ENCODE measurements around the gene PHF21A.
"Not testable (repeated sequence)": the region's sequence is repeated elsewhere in the genome, so short reads cannot be mapped to it uniquely, and the experiment has no call there.

PHF21A gene

GRCh38 chr11:45982656-45983470 lies 138.4 kb downstream of the PHF21A start:
- no peak for DNase-seq (ENCODE audit: low read depth)

- DNase-seq (ENCODE audit: low read depth) = not testable (repeated sequence)
Measured at GRCh38 chr11:45981826-45982225, 139.4 kb downstream of the PHF21A start.

- no peak for DNase-seq (ENCODE audit: low read depth)
Measured at GRCh38 chr11:45974806-45975205, 146.4 kb downstream of the PHF21A start.

- no peak for DNase-seq (ENCODE audit: low read depth)
Measured at GRCh38 chr11:45973601-45974000, 147.7 kb downstream of the PHF21A start.

- no peak for DNase-seq (ENCODE audit: low read depth)
Measured at GRCh38 chr11:45968901-45969300, 152.4 kb downstream of the PHF21A start.

- no peak for DNase-seq (ENCODE audit: low read depth)
Measured at GRCh38 chr11:45967506-45967905, 153.7 kb downstream of the PHF21A start.

- peak; percentile 29 for DNase-seq (ENCODE audit: low read depth)
Measured at GRCh38 chr11:45964911-45965389, 156.3 kb downstream of the PHF21A start.

- no peak for DNase-seq (ENCODE audit: low read depth)
Measured at GRCh38 chr11:45961751-45962240, 159.5 kb downstream of the PHF21A start.

- no peak for DNase-seq (ENCODE audit: low read depth)
Measured at GRCh38 chr11:45960387-45961095, 160.7 kb downstream of the PHF21A start.

- DNase-seq (ENCODE audit: low read depth) = no peak
Measured at GRCh38 chr11:45959851-45960250, 161.4 kb downstream of the PHF21A start.

GRCh38 chr11:45949992-45950407 lies 171.3 kb downstream of the PHF21A start:
- no peak for DNase-seq (ENCODE audit: low read depth)

GRCh38 chr11:45948356-45948755 lies 172.9 kb downstream of the PHF21A start:
- no peak for DNase-seq (ENCODE audit: low read depth)

GRCh38 chr11:45947885-45948284 lies 173.4 kb downstream of the PHF21A start:
- DNase-seq (ENCODE audit: low read depth) = no peak

- no peak for DNase-seq (ENCODE audit: low read depth)
Measured at GRCh38 chr11:45945397-45945999, 175.8 kb downstream of the PHF21A start.

- no peak for DNase-seq (ENCODE audit: low read depth)
Measured at GRCh38 chr11:45942381-45942780, 178.9 kb downstream of the PHF21A start.

GRCh38 chr11:45941285-45941684 lies 180.0 kb downstream of the PHF21A start:
- no peak for DNase-seq (ENCODE audit: low read depth)

GRCh38 chr11:45939836-45940235 lies 181.4 kb downstream of the PHF21A start:
- no peak for DNase-seq (ENCODE audit: low read depth)

- DNase-seq (ENCODE audit: low read depth) = no peak
Measured at GRCh38 chr11:45937916-45938315, 183.3 kb downstream of the PHF21A start.

GRCh38 chr11:45936511-45937054 lies 184.7 kb downstream of the PHF21A start:
- no peak for DNase-seq (ENCODE audit: low read depth)

- no peak for DNase-seq (ENCODE audit: low read depth)
Measured at GRCh38 chr11:45935349-45936064, 185.7 kb downstream of the PHF21A start.

GRCh38 chr11:45934580-45935318 lies 186.5 kb downstream of the PHF21A start:
- no peak for DNase-seq (ENCODE audit: low read depth)
